Effector CD8-positive, alpha-beta T cell (primary cell): ENCODE measurements around the gene FBXO48.
"Not testable (repeated sequence)": the region's sequence is repeated elsewhere in the genome, so short reads cannot be mapped to it uniquely, and the experiment has no call there.

Source experiments
- DNase-seq: peaks from one replicate; lab custom pipeline; 2025; lab: John Stamatoyannopoulos, UW
- total RNA-seq, 4 experiments: gene quantifications; one replicate each; lab custom pipeline; 2026; lab: John Stamatoyannopoulos, UW

FBXO48 gene, protein sequence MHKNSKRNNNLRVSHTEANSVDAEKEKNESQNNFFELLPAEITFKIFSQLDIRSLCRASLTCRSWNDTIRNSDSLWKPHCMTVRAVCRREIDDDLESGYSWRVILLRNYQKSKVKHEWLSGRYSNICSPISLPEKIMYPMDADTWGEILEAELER
- total RNA-seq, result 4.7 to 10.9 (median 7.4) reads per million in 4 experiments

- peak; percentile 96 for DNase-seq
Measured at GRCh38 chr2:68467077-68467960, at the start of gene FBXO48, which contains the start of gene APLF. Gene FBXO48, minus strand, starts transcription at chr2:68467294. Its CDS starts 2,149 bp downstream, at chr2:68465145. Gene APLF, plus strand, starts transcription at chr2:68467585. Its CDS starts 147 bp downstream, at chr2:68467732.

GRCh38 chr2:68516051-68516955, 49.2 kb upstream of the FBXO48 start:
- no peak for DNase-seq

DNA sequence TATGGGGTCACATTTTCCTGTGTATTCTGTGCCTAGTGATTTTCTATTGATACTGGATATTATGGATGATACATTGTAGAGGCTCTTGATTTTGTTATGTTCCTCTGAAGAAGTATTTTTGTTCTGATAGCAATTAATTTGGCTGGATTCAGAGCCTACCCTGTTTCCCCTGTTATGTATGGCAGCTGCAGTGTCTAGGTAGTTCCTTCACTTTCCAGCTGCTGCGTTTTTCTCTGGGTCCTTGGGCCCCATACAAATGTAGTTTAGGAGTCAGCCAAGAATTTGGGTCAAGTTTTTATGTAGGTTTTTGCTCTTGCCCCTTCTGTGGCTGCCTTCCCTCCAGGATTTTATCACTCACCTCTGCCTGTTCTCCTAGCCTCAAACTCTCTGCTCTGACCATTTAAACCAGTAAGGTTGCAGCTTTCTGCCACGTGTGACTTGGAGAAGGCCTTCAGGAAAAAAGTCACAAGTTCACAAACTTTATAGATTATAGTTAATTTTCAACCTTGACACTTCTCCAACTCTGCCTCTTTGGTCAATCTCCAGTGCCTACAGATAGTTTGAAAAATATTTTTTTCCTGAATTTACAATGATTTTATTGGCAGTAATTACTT, 47.3 kb upstream of the FBXO48 start:
- no peak for DNase-seq

- DNase-seq, result no peak
Measured at GRCh38 chr2:68512966-68513365, 45.9 kb upstream of the FBXO48 start.

DNA sequence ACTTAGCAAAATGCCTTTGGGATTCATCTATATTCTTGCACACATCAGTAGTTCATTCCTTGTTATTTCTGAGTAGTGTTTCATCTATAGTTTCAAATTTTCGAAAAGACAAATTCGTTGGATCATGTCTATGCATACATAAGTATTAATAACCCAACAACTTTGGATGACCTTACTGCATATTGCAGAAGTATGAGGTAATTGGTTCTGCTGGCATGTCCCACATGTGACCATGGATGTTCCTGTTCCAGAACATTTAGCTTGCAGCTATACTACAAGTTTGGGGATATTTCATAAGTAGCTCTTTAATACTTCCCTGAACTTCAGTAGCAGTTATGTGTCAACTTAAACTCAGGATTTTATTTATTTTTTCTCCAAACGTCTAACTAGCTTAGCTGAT, 45.2 kb upstream of the FBXO48 start:
- DNase-seq, result no peak

- DNase-seq, result no peak
Measured at GRCh38 chr2:68506170-68506569, 39.1 kb upstream of the FBXO48 start.

DNA sequence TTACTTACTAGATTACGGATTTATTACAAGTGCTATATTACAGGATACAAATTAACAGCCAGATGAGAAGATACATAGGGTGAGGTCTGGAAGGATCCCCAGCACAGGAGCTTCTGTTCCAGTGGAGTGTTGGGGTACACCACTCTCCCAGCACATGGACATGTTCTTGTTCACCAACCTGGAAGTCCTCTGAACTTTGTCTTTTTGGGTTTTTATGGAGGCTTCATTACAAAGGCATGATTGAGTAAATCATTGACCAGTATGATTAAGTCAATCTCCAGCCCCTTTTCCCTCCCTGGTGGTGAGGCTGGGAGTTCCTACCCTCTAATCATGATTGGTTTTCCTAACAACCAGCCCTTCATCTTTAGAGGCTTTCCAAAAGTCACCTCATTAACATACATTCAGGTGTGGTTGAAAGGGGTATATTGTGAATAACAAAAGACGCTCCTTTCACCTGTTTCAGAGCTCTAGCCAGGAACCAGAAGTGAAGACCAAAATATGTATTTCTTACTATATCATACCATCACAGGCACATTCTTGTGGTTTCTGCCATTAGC, 38.6 kb upstream of the FBXO48 start:
- DNase-seq, result no peak

DNA sequence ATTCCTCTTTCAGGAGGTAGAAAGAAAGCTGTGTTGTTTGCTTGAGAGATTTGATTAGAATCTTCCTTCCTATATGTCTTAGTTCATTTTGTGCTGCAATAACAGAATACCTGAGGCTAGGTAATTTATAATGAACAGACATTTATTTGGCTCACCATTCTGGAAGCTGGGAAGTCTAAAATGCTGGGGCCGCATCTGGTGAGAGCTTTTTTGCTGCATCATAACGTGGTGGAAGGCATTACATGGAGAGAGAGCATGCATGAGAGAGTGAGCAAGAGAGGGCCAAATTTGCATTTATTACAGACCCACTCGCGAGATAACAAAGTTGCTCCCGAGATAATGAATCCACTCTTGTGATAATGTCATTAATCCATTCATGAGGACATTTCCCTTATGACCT, 34.7 kb upstream of the FBXO48 start:
- no peak for DNase-seq

- DNase-seq, result no peak
Measured at GRCh38 chr2:68500649-68501048, 33.6 kb upstream of the FBXO48 start.

DNA sequence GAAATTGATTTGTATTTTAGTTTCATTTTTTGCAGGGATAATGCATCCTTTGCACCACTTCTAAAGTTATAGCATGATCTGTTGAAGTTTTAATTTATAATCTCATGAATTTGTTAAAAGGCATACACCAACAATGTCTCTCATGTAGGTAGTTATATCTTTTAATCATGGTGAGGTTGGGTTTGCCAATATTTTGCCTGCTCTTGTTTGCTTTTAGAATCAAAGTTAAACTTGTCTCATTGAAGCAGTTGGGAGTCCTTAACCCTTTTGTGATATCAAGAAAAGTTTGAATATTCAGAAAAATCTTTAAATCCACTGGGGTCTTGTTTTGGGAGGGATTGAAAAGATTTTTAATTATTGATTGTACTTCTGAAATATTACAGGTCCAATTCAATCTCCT, 32.0 kb upstream of the FBXO48 start:
- no peak for DNase-seq

DNA sequence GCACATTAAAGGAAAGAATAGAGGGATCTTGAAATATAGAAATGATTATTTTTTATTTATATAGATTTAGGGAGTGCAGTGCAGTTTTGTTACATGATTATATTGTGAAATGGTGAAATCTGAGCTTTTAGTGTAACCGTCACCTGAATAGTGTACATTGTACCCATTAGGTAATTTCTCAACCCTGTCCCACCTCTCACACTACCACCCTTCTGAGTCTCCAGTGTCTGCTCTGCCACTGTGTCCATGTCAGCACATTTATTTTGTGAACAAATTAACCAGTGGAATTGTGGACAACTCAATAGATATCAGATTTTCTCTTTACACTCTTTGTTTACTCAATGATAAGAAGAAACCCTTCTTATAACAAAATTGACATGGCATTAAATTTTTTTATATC, 24.5 kb upstream of the FBXO48 start:
- DNase-seq, result no peak

DNA sequence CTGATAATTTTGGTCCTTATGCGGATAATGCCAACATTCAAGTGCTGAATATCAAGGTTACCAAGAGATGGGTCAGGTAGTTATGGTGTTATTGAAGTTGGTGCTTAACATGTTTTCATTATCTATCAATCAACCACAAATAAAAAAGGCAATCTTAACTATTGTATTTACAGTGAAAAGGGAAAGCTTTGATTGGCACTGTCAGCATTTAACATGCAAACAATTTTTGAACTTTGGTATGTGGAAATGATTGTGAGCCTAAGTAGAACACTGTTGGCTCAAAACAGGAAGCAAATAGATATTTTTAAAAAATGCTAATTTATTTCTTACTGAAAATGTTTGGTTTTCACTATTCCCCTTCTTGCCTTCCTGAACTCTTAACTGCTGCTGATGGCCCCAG, 22.2 kb upstream of the FBXO48 start:
- no peak for DNase-seq

DNA sequence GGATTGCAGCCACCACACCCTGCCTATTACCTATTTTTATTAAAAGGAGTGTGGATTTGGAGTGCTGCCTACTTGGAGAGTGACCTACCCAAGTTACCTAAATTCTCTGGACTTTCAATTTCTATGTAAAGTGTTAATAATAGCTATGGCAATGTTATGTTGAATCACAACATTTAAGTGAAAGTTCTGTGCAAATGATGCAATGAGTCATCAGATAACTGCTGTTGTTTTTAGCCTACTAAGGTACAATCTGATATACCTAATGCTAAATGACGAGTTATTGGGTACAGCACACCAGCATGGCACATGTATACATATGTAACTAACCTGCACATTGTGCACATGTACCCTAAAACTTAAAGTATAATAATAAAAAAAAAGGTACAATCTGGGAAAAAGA, 21.5 kb upstream of the FBXO48 start:
- DNase-seq, result not testable (repeated sequence)

GRCh38 chr2:68487773-68488355, 20.8 kb upstream of the FBXO48 start:
- no peak for DNase-seq

- DNase-seq, result no peak
Measured at GRCh38 chr2:68483011-68483410, 15.9 kb upstream of the FBXO48 start.

GRCh38 chr2:68482296-68482820, 15.3 kb upstream of the FBXO48 start:
- DNase-seq, result no peak

- no peak for DNase-seq
Measured at GRCh38 chr2:68478688-68479087, 11.6 kb upstream of the FBXO48 start.

- no peak for DNase-seq
Measured at GRCh38 chr2:68476454-68476853, 9.4 kb upstream of the FBXO48 start.

DNA sequence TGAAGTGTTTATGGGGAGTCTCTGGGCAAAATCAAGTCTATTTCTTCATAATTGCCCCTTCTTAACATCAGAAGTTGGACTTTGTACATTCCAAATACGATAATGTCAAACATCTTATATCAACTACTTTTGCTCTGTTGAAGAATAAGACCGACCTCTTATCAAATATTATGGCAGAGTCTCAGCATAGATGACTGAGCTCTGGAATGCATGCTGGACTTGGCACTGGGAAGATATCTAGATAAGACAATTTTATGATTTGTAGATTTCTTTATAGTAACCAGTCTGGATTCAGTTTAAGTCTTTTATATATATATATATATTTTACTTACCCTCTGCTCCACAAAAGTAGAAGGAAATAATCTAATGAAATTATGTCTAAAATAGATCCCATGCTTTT, 8.5 kb upstream of the FBXO48 start:
- no peak for DNase-seq

- no peak for DNase-seq
Measured at GRCh38 chr2:68475110-68475509, 8.0 kb upstream of the FBXO48 start.
